Prostate gland (tissue), 2 donors: Measurements from ENCODE around the gene PITX1. TPM values are rescaled to one million over a fixed set of nuclear protein-coding genes. Genes with fewer than 3 reads are reported as not detected.

Experiments used
- DNase-seq: peaks from one replicate; pipeline ENCODE4 v3.0.0-alpha.2; 2019; ENCODE audit warnings: low spot score
- H3K27ac ChIP-seq, 2 donors: fragments of 200-600 bp; sonication (generic); 2 replicates each; pipeline ENCODE4 v1.5.1; 2017 to 2019
- H3K27me3 ChIP-seq: fragments of 200-600 bp; sonication (generic); replicated peaks from 2 replicates; pipeline ENCODE4 v1.5.1; 2019; ENCODE audit not compliant: insufficient read depth
- H3K36me3 ChIP-seq, 2 donors: fragments of 200-600 bp; sonication (generic); 1 replicate in 1 of 2; 2 replicates in 1 of 2; pipeline versions ENCODE4 v1.5.1 to v1.8.1; 2017 to 2019
- H3K4me1 ChIP-seq: fragments of 200-600 bp; sonication (generic); replicated peaks from 2 replicates; pipeline ENCODE4 v1.5.1; 2019
- H3K4me3 ChIP-seq, 2 donors: fragments of 200-600 bp; sonication (generic); 2 replicates each; pipeline ENCODE4 v1.5.1; 2017 to 2019
- H3K9me3 ChIP-seq: fragments of 200-600 bp; sonication (generic); 2 replicates; pipeline ENCODE4 v1.5.1; 2017
- POLR2A ChIP-seq: fragments of 450-650 bp; IDR thresholded peaks from one replicate; pipeline ENCODE4 v1.6.1; 2016; ENCODE audit warnings: antibody characterized with exemption, mild to moderate bottlenecking
- POLR2AphosphoS5 ChIP-seq: sonication (generic); formaldehyde crosslinking; IDR thresholded peaks from one replicate; pipeline ENCODE4 v1.6.1; 2017; ENCODE audit warnings: antibody characterized with exemption
- WGBS: methylation state at CpG from one replicate; pipeline ENCODE4 v1.1.5; 2018; 5-methylcytosine and 5-hydroxymethylcytosine counted together
- intact Hi-C: fragments of 100-400 bp; cut with DNase I; formaldehyde crosslinking; loops from one replicate; pipeline ENCODE4 v1.14.2; 2022
- total RNA-seq, 2 donors: library from RNA; depleted of rRNA; stranded (reverse); fragments of >200 nt; gene quantifications; one replicate each; pipeline ENCODE4 v1.1.0, GENCODE V29; 2016
- TF ChIP-seq, protein P1 (sequence below), 4 experiments: fragments of 200-600 bp in 2 of 4; fragments of 450-650 bp in 2 of 4; sonication (generic) in 2 of 4; IDR thresholded peaks; 1 replicate in 3 of 4; 2 replicates in 1 of 4; pipeline ENCODE4 v1.5.1; 2016 to 2019; ENCODE audit warnings: antibody characterized with exemption in 4 of 4, mild to moderate bottlenecking in 2 of 4, moderate library complexity in 2 of 4

Gene PITX1
- total RNA-seq, 2 donors from 2014 or later = 6.8 to 50.6 TPM

DNA sequence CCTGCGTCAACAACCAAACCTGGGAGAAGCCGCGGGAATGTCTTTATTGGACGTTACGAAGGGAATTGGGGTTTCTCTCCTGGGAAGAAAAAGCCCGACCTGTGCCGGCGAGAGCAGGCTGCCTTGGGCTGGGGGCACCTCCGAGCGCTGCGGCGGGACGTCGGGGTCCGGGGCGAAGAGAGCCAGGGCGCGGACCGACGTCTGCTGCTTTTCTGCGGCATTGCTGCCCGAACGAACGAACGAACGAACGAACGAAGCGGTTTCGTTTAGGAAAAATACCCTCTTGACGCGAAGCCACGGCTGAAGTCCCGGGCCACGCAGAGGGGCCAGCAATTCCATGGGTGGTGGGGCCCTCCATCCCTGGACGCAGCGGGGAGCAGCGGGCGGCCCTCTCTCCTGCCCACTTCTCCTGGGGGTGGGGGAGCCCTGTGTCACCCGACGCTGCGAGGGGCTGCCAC lies 4.8 kb upstream of the PITX1 start:
- DNase-seq = no peak
- H3K9me3 ChIP-seq = no peaks in the 10 kb centered on the region
- peaks cover 15% of the 10 kb centered on the region for H3K27me3 ChIP-seq
- no peak for TF ChIP-seq POLR2AphosphoS5
- TF ChIP-seq, protein P1, sequence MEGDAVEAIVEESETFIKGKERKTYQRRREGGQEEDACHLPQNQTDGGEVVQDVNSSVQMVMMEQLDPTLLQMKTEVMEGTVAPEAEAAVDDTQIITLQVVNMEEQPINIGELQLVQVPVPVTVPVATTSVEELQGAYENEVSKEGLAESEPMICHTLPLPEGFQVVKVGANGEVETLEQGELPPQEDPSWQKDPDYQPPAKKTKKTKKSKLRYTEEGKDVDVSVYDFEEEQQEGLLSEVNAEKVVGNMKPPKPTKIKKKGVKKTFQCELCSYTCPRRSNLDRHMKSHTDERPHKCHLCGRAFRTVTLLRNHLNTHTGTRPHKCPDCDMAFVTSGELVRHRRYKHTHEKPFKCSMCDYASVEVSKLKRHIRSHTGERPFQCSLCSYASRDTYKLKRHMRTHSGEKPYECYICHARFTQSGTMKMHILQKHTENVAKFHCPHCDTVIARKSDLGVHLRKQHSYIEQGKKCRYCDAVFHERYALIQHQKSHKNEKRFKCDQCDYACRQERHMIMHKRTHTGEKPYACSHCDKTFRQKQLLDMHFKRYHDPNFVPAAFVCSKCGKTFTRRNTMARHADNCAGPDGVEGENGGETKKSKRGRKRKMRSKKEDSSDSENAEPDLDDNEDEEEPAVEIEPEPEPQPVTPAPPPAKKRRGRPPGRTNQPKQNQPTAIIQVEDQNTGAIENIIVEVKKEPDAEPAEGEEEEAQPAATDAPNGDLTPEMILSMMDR (IDR thresholded peaks at IDR 0.05) = no peak
- TF ChIP-seq POLR2A = no peak
- intact Hi-C loops = loop anchor here (5.0 kb wide), 2 partner anchors 93 to 293 kb away; no protein-coding TSS in a partner anchor
- peak overlapping the region in 1 of 2 donors; percentile 32 for H3K27ac ChIP-seq
- H3K4me3 ChIP-seq = peak overlapping the region; percentile 9 to 18
- WGBS = 35% methylated on average over 40 of the region's 42 CpGs
- H3K4me1 ChIP-seq = no peaks in the 10 kb centered on the region
- H3K36me3 ChIP-seq = no peaks in the 10 kb centered on the region

DNA sequence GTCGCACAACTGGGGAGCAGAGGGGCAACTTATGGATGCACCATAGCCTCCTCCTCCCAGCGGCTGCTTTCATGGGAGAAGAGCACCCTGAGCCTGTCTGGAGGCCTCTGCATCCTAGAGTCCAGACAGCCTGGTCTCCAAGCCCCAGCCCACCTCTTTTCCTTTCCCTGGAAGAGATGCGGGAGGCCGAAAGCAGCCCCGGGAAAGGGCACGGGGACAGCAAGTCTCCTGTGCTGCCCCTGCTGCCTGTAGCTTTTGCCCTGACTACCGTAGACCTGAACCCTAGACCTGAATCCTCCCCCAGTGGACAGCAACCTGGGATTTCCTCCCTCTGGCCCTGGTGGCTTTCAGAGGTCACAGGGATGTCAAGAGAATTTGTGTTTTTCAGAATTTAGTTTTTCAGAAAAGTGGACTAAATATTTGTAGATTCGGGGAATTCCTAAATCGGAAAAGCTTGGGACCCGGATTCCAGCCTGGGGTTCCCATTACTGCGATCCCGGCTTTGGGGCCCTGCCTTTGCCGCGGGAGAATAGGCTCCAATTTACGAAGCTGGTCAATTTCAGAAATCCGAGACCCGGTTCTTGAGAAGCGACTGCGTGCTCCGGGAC lies 4.3 kb upstream of the PITX1 start:
- Histone ChIP-seq H3K27ac (peak overlapping the region in 1 of 2 donors; percentile 16), H3K27me3 (peaks cover 15% of the 10 kb centered on the region)
- TF ChIP-seq, protein P1 (IDR thresholded peaks at IDR 0.05) = no peak
- TF ChIP-seq POLR2A (no peak), POLR2AphosphoS5 (no peak)

DNA sequence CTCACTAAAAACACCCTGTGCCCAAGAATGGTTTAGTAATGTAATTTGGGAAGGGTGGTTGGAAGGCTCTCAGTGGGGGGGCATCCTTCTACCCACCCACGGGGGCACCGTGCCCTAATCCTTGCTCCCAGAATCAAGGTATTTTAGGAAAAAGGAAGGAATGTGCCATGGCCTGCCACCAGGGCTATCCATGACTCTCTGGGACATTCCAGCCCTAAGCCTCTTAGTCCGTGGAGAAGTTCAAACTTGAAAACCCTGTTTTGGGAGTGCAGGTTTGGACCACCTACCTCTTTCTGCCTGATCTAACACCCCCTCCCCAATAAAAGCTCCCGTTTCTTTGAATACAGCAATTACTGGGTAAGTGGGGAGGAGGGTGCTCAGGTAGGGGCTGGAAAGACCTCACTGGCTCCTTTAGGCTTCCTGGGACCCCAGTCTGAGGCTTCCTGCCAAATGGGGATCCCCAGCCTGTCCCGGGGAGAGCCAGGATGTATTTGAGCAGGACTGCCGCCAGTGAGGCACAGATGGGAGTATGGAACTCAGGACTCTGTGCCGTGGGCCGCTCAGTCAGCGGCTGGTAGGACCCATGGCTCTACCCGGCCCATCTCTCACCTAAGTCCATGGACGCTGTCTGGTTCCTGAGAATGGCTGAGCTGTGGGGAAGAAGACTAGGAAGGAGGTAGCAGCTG lies 3.6 kb upstream of the PITX1 start:
- DNase-seq = no peak
- Histone ChIP-seq H3K36me3 (no peaks in the 10 kb centered on the region), H3K27ac (peak overlapping the region in 1 of 2 donors; percentile 16), H3K9me3 (no peaks in the 10 kb centered on the region), H3K27me3 (peaks cover 15% of the 10 kb centered on the region), H3K4me3 (no peak overlapping the region), H3K4me1 (no peaks in the 10 kb centered on the region)
- WGBS = 45% methylated on average over 11 of the region's 11 CpGs
- intact Hi-C loops = loop anchor here (5.0 kb wide), 2 partner anchors 95 to 295 kb away; no protein-coding TSS in a partner anchor
- TF ChIP-seq POLR2A = no peak
- TF ChIP-seq, protein P1 (IDR thresholded peaks at IDR 0.05) = no peak
- TF ChIP-seq POLR2AphosphoS5 = no peak

More for the DNA sequence above, 4.3 kb upstream of the PITX1 start:
- no peaks in the 10 kb centered on the region for H3K9me3 ChIP-seq
- no peaks in the 10 kb centered on the region for H3K4me1 ChIP-seq
- intact Hi-C loops = loop anchor here (5.0 kb wide), 2 partner anchors 94 to 294 kb away; no protein-coding TSS in a partner anchor
- DNase-seq = no peak
- H3K4me3 ChIP-seq = no peak overlapping the region
- 60% methylated on average over 20 of the region's 20 CpGs for WGBS
- no peaks in the 10 kb centered on the region for H3K36me3 ChIP-seq

DNA sequence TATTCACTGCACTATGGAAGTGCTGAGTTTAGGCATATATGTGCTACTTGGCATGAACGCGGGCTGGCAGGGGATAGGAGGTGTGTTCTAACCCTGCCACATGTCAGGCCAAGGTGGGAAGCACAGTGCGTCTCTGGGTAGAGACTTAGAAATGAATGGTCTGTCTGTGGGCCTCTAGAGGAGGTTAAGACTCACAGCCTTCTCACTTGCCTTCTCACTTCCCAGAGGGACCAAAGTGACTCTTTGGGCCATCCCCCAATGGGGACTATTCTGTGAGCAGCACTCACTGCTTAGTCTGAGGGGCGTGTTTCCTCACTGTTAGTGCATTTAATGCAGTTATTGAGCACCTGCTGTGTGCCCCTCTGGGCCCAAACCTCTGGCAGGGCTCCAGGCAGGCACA lies 2.4 kb upstream of the PITX1 start:
- intact Hi-C loops = loop anchor here (5.0 kb wide), 2 partner anchors 96 to 296 kb away; no protein-coding TSS in a partner anchor
- no peak overlapping the region for H3K4me3 ChIP-seq
- no peaks in the 10 kb centered on the region for H3K4me1 ChIP-seq
- no peaks in the 10 kb centered on the region for H3K36me3 ChIP-seq
- WGBS = 78% methylated on average over 4 of the region's 4 CpGs
- no peak for DNase-seq
- no peaks in the 10 kb centered on the region for H3K9me3 ChIP-seq
- no peak overlapping the region for H3K27ac ChIP-seq
- H3K27me3 ChIP-seq = peaks cover 15% of the 10 kb centered on the region
- no peak for TF ChIP-seq POLR2A
- TF ChIP-seq, protein P1 (IDR thresholded peaks at IDR 0.05) = no peak
- no peak for TF ChIP-seq POLR2AphosphoS5
